GM19099 (cell line): ENCODE results near the gene QRICH1.
A peak's percentile ranks its signal among the peaks of the same experiment; 100 is the strongest.

ENCODE experiments used
- POLR2A ChIP-seq: IDR thresholded peaks from 3 replicates; pipeline ENCODE4 v1.6.1; 2011; ENCODE audit warnings: low read depth; ENCODE audit not compliant: insufficient read length; ENCODE audit errors: extremely low read depth

The QRICH1 gene

DNA sequence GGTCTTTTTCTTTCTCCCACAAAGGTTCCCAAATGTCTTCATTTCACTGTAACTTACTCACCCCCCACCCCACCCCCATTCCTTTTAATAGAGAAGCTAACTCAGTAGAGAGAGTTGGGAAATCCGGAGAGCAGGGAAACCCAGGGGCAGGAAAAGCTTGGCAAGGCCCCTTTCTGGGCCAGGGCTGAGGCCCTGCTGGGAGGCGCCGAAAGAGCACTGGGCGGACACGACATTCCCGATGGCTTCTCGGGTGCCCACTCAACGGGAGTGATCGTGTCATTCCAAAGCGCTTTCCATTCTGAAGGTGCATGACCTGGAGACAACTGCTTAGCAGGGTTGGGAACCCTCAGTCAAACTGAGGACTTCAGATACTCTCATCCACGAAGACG, 73.9 kb downstream of the QRICH1 start:
- no peak for TF ChIP-seq POLR2A

DNA sequence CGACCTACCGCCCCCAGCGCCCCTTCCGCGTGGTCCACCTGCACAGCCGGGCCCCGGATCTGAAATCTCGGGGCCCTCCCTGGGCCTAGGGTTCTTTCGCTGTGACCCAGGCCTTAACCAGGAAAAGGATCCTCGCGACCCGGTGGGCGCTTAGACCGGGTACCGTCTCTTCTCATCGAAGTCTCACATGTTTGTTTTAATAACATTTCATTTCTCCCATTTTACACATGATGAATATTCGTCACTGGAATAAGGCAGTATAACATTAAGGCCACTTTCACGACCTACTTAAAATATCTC, 75.2 kb downstream of the QRICH1 start:
- no peak for TF ChIP-seq POLR2A

DNA sequence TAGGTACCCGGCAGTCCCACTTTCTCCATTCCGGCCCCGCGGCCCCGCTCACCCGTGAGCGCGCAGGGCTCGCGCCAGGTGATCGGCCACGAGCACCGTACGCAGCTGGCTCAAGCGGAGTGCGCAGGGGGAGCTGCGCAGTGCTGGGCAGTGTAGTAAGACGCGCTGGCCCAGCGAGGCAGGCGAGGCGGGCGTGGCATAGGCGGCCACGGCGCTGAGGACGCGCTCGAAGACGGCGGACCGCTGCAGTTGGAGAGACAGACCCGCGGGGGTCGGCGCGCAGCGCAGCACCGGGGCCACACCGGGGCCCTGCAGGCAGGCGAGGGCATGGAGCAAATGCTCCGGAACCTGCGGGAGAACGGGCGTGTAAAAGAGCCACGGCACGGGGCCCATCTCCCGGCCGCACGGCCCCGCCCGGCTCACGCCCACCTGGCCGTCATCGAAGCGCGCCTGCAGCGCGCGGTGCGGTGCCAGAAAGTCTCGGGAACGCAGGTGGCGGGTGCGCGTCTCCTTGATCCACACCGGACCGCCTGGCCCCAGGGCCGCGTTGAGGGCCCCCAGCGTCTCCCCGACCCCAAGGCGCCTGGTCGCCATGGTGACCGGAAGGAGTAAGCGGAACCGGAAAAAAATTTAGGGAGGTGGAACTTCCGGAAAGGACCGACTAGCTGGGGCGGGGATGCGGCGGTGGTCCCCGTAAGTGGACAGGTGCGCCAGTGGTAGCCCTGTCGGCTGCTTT, 75.7 kb downstream of the QRICH1 start, which contains the start of gene DALRD3:
TSS of gene DALRD3 (minus strand) at position 610 of the 736 bp plus-strand sequence. CDS start at position 594, 16 bp downstream.
- TF ChIP-seq POLR2A: peak; percentile 56

GRCh38 chr3:49017229-49017970, 76.5 kb downstream of the QRICH1 start:
- no peak for TF ChIP-seq POLR2A

- peak; percentile 17 for TF ChIP-seq POLR2A
Observed at GRCh38 chr3:49016414-49017228, 77.2 kb downstream of the QRICH1 start.

GRCh38 chr3:49015765-49016164, 78.1 kb downstream of the QRICH1 start:
- TF ChIP-seq POLR2A: no peak

GRCh38 chr3:49015072-49015471, 78.8 kb downstream of the QRICH1 start:
- TF ChIP-seq POLR2A: peak; percentile 16

GRCh38 chr3:49013738-49014660, 79.9 kb downstream of the QRICH1 start:
- TF ChIP-seq POLR2A: no peak

- no peak for TF ChIP-seq POLR2A
Observed at GRCh38 chr3:49013113-49013737, 80.6 kb downstream of the QRICH1 start.

DNA sequence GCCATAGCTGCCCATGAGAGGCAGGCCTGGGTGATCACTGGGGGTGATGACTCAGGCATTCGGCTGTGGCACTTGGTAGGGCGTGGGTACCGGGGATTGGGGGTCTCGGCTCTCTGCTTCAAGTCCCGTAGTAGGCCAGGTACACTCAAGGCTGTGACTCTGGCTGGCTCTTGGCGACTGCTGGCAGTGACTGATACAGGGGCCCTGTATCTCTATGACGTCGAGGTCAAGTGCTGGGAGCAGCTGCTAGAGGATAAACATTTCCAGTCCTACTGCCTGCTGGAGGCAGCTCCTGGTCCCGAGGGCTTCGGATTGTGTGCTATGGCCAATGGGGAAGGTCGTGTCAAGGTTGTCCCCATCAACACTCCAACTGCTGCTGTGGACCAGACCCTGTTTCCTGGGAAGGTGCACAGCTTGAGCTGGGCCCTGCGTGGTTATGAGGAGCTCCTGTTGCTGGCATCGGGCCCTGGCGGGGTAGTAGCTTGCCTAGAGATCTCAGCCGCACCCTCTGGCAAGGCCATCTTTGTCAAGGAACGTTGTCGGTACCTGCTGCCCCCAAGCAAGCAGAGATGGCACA, 81.3 kb downstream of the QRICH1 start:
- TF ChIP-seq POLR2A: no peak

GRCh38 chr3:49009396-49009795, 84.5 kb downstream of the QRICH1 start:
- no peak for TF ChIP-seq POLR2A

DNA sequence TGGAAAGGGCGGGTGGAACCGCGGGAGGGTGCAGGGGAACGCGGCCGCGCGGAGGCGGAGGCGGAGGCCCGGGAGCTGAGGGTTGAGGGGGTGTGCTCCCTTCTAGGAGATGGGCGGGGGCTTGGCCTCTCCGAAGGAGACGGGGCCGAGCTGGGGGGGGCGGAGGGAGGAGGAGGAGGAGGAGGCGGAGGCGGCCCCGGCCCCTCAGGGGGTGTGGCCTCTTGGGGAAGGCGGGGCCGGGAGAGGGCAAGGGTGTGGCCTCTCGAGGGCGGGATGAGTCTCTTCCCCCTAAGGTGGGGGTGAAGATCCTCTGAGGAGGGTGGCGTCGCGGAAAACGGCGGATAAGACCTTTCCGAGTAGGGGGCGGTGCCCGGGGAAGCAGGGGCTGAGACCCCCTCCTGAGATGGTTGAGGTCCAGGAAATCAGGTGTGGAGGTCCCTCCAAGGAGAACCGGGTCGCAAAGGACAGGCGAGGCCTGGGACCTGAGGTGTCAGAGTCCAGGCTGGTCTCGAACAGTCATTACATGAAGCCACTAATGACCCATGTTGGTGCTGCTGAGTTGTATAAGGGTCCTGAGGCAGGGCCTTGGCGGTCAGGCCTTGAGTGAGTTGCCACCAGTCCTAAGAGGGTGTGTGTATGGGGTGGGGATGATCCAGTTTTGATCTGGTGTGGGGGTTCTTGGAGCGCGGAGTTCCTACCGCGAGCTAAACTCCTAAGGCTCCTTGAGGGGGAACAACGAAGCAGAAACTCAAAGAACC, 85.9 kb downstream of the QRICH1 start:
- no peak for TF ChIP-seq POLR2A
